NB4 (cell line): Measurements from ENCODE around the gene SHANK2.

Experiments
- CTCF ChIP-seq: IDR thresholded peaks from one replicate; pipeline ENCODE4 v1.5.1; 2012; ENCODE audit warnings: low read depth, low read length
- MAX ChIP-seq: IDR thresholded peaks from 2 replicates; pipeline ENCODE4 v1.6.1; 2011; ENCODE audit warnings: low read depth, low read length
- POLR2A ChIP-seq: IDR thresholded peaks from 2 replicates; pipeline ENCODE4 v1.6.1; 2011; ENCODE audit warnings: mild to moderate bottlenecking; ENCODE audit not compliant: insufficient read length; ENCODE audit errors: extremely low read depth

- no peak for TF ChIP-seq CTCF
- TF ChIP-seq POLR2A: no peak
- no peak for TF ChIP-seq MAX
These were observed 1.7 kb downstream of the SHANK2 start for GRCh38 chr11:71250523-71251150.
